HEK293 (cell line): ENCODE data around the gene IL36RN.

Source experiments
- CTCF ChIA-PET: fragments of 350-600 bp; formaldehyde crosslinking; extraction: SDS; loops from one replicate; lab custom pipeline; 2021; ENCODE audit warnings: antibody characterized with exemption; lab: Yijun Ruan, JAX
- POLR2A ChIA-PET: fragments of 300-600 bp; formaldehyde crosslinking; extraction: SDS; loops from one replicate; lab custom pipeline; 2020; ENCODE audit warnings: antibody characterized with exemption, inconsistent platforms; lab: Yijun Ruan, JAX
- H3K27ac ChIP-seq: fragments of 200-500 bp; sonication (Bioruptor generic); 2 replicates; pipeline ENCODE4 v1.5.1; 2014; ENCODE audit warnings: low read depth, low read length, control low read depth, inconsistent platforms; ENCODE audit errors: extremely low read depth
- H3K36me3 ChIP-seq, 2 experiments: fragments of 200-500 bp in 1 of 2; sonication (Bioruptor generic) in 1 of 2; 1 replicate in 1 of 2; 2 replicates in 1 of 2; pipeline ENCODE4 v1.5.1; 2014 to 2017; ENCODE audit warnings: inconsistent platforms in 2 of 2, low read length in 2 of 2; ENCODE audit not compliant: control insufficient read depth in 2 of 2, insufficient read depth in 1 of 2
- H3K4me1 ChIP-seq: fragments of 200-500 bp; sonication (Bioruptor generic); 2 replicates; pipeline ENCODE4 v1.5.1; 2014; ENCODE audit warnings: mild to moderate bottlenecking, low read length, inconsistent platforms; ENCODE audit not compliant: control insufficient read depth, insufficient read depth
- H3K4me3 ChIP-seq: 2 replicates; pipeline ENCODE4 v1.5.1; 2011; ENCODE audit warnings: low read depth, mild to moderate bottlenecking, control low read depth, low read length, moderate library complexity
- H3K9me3 ChIP-seq: fragments of 200-500 bp; sonication (Bioruptor generic); 2 replicates; pipeline ENCODE4 v1.5.1; 2014; ENCODE audit warnings: low read depth, low read length, inconsistent platforms; ENCODE audit not compliant: control insufficient read depth, insufficient read depth
- OSR2 ChIP-seq: fragments of 450-650 bp; formaldehyde crosslinking; IDR thresholded peaks from 2 replicates; pipeline ENCODE4 v1.5.1; 2016; ENCODE audit warnings: missing biosample characterization, missing genetic modification characterization
- PATZ1 ChIP-seq: fragments of 450-650 bp; formaldehyde crosslinking; IDR thresholded peaks from 2 replicates; pipeline ENCODE4 v1.5.1; 2016; ENCODE audit warnings: missing biosample characterization, missing genetic modification characterization
- SCRT2 ChIP-seq: fragments of 450-650 bp; formaldehyde crosslinking; IDR thresholded peaks from 2 replicates; pipeline ENCODE4 v1.5.1; 2016; ENCODE audit warnings: missing biosample characterization, missing genetic modification characterization
- TSHZ1 ChIP-seq: fragments of 450-650 bp; formaldehyde crosslinking; IDR thresholded peaks from 2 replicates; pipeline ENCODE4 v1.5.1; 2016; ENCODE audit warnings: missing biosample characterization, missing genetic modification characterization, borderline replicate concordance
- YY1 ChIP-seq: fragments of 450-650 bp; formaldehyde crosslinking; IDR thresholded peaks from 2 replicates; pipeline ENCODE4 v1.5.1; 2018; ENCODE audit warnings: missing biosample characterization, missing genetic modification characterization
- ZBTB20 ChIP-seq: fragments of 450-650 bp; formaldehyde crosslinking; IDR thresholded peaks from 2 replicates; pipeline ENCODE4 v1.5.1; 2016; ENCODE audit warnings: missing biosample characterization, missing genetic modification characterization
- ZBTB21 ChIP-seq: fragments of 450-650 bp; formaldehyde crosslinking; IDR thresholded peaks from 2 replicates; pipeline ENCODE4 v1.5.1; 2017; ENCODE audit warnings: missing biosample characterization, missing genetic modification characterization
- ZNF174 ChIP-seq: fragments of 450-650 bp; formaldehyde crosslinking; IDR thresholded peaks from 2 replicates; pipeline ENCODE4 v1.5.0; 2017; ENCODE audit warnings: missing biosample characterization, mild to moderate bottlenecking, missing genetic modification characterization
- ZNF221 ChIP-seq: fragments of 450-650 bp; formaldehyde crosslinking; IDR thresholded peaks from 2 replicates; pipeline ENCODE4 v1.5.1; 2017; ENCODE audit warnings: missing biosample characterization, missing genetic modification characterization, borderline replicate concordance
- ZNF274 ChIP-seq, 2 experiments: fragments of 200-500 bp in 1 of 2; fragments of 450-650 bp in 1 of 2; sonication (Bioruptor generic) in 1 of 2; formaldehyde crosslinking in 1 of 2; IDR thresholded peaks; 2 replicates each; pipeline versions ENCODE4 v1.5.1 to v1.6.1; 2014 to 2016; ENCODE audit warnings: borderline replicate concordance in 1 of 2, inconsistent platforms in 1 of 2, low read length in 1 of 2, missing biosample characterization in 1 of 2, missing genetic modification characterization in 1 of 2
- ZNF426 ChIP-seq: fragments of 450-650 bp; formaldehyde crosslinking; IDR thresholded peaks from 2 replicates; pipeline ENCODE4 v1.5.1; 2017; ENCODE audit warnings: missing biosample characterization, missing genetic modification characterization, mild to moderate bottlenecking, inconsistent platforms, moderate library complexity
- ZNF521 ChIP-seq: fragments of 450-650 bp; formaldehyde crosslinking; IDR thresholded peaks from 2 replicates; pipeline ENCODE4 v1.5.1; 2017; ENCODE audit warnings: missing biosample characterization, mild to moderate bottlenecking, missing genetic modification characterization
- ZNF558 ChIP-seq: fragments of 450-650 bp; formaldehyde crosslinking; IDR thresholded peaks from 2 replicates; pipeline ENCODE4 v1.5.1; 2016; ENCODE audit warnings: missing biosample characterization, missing genetic modification characterization
- ZNF621 ChIP-seq: fragments of 450-650 bp; formaldehyde crosslinking; IDR thresholded peaks from 2 replicates; pipeline ENCODE4 v1.5.1; 2017; ENCODE audit warnings: missing biosample characterization, missing genetic modification characterization
- ZNF639 ChIP-seq: fragments of 450-650 bp; formaldehyde crosslinking; IDR thresholded peaks from 2 replicates; pipeline ENCODE4 v1.5.1; 2016; ENCODE audit warnings: missing biosample characterization, missing genetic modification characterization
- ZNF658 ChIP-seq: fragments of 450-650 bp; formaldehyde crosslinking; IDR thresholded peaks from 2 replicates; pipeline ENCODE4; 2016; ENCODE audit warnings: missing biosample characterization, missing genetic modification characterization
- TF ChIP-seq, protein P1 (sequence below): fragments of 450-650 bp; formaldehyde crosslinking; IDR thresholded peaks from 2 replicates; pipeline ENCODE4 v1.5.1; 2017; ENCODE audit warnings: missing biosample characterization, missing genetic modification characterization
- TF ChIP-seq, protein P2 (sequence below): fragments of 450-650 bp; formaldehyde crosslinking; optimal IDR thresholded peaks from 2 replicates; pipeline ENCODE3; 2016; ENCODE audit warnings: missing biosample characterization, mild to moderate bottlenecking, missing genetic modification characterization

The IL36RN gene

GRCh38 chr2:113011108-113011507 lies 47.9 kb upstream of the IL36RN start:
- Histone ChIP-seq H3K36me3 (no peaks in the 10 kb centered on the region), H3K9me3 (no peaks in the 10 kb centered on the region), H3K4me3 (no peak overlapping the region), H3K27ac (no peak overlapping the region), H3K4me1 (no peaks in the 10 kb centered on the region)
- POLR2A ChIA-PET = no interaction called here
- no peak for TF ChIP-seq YY1 (tag by site-specific recombination)
- no peak for TF ChIP-seq OSR2 (tag by site-specific recombination)
- TF ChIP-seq ZNF639 (tag by site-specific recombination) = no peak
- TF ChIP-seq ZBTB20 = no peak
- no peak for TF ChIP-seq ZNF426 (tag by site-specific recombination)
- TF ChIP-seq ZNF521 = no peak
- no peak for TF ChIP-seq ZNF658 (tag by site-specific recombination)
- TF ChIP-seq ZNF558 (tag by site-specific recombination) = no peak
- no peak for TF ChIP-seq ZNF174 (tag by site-specific recombination)
- no peak for TF ChIP-seq SCRT2 (tag by site-specific recombination)
- TF ChIP-seq, protein P1, sequence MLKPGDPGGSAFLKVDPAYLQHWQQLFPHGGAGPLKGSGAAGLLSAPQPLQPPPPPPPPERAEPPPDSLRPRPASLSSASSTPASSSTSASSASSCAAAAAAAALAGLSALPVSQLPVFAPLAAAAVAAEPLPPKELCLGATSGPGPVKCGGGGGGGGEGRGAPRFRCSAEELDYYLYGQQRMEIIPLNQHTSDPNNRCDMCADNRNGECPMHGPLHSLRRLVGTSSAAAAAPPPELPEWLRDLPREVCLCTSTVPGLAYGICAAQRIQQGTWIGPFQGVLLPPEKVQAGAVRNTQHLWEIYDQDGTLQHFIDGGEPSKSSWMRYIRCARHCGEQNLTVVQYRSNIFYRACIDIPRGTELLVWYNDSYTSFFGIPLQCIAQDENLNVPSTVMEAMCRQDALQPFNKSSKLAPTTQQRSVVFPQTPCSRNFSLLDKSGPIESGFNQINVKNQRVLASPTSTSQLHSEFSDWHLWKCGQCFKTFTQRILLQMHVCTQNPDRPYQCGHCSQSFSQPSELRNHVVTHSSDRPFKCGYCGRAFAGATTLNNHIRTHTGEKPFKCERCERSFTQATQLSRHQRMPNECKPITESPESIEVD (tag by site-specific recombination) = no peak
- TF ChIP-seq ZNF221 (tag by site-specific recombination) = no peak
- no peak for TF ChIP-seq ZBTB21
- CTCF ChIA-PET = no interaction called here

- TF ChIP-seq ZNF274 (IDR thresholded peaks at IDR 0.05; ENCODE audit: low read length) (no peak), ZNF274 (tag by site-specific recombination; IDR thresholded peaks at IDR 0.05; ENCODE audit: borderline replicate concordance) (no peak), TSHZ1 (no peak), ZNF621 (tag by site-specific recombination) (no peak), PATZ1 (no peak)
- TF ChIP-seq, protein P2, sequence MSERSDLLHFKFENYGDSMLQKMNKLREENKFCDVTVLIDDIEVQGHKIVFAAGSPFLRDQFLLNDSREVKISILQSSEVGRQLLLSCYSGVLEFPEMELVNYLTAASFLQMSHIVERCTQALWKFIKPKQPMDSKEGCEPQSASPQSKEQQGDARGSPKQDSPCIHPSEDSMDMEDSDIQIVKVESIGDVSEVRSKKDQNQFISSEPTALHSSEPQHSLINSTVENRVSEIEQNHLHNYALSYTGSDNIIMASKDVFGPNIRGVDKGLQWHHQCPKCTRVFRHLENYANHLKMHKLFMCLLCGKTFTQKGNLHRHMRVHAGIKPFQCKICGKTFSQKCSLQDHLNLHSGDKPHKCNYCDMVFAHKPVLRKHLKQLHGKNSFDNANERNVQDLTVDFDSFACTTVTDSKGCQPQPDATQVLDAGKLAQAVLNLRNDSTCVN (tag by site-specific recombination) = no peak
- ChIA-PET CTCF (interaction anchor here (0.7 kb wide), 1 partner anchor 66 kb away, joined by 4 read pairs; no protein-coding TSS in a partner anchor), POLR2A (no interaction called here)
- Histone ChIP-seq H3K4me3 (no peak overlapping the region), H3K4me1 (no peaks in the 10 kb centered on the region), H3K9me3 (no peaks in the 10 kb centered on the region), H3K27ac (no peak overlapping the region), H3K36me3 (no peaks in the 10 kb centered on the region)
Observed at GRCh38 chr2:113012436-113013335, 46.3 kb upstream of the IL36RN start.
